ENCODE measurements around the gene LSM3.

The LSM3 gene

GRCh38 chr3:14201940-14202684 lies 23.5 kb downstream of the LSM3 start:
- DNase-seq: no peak

- no peak for DNase-seq
These were observed 24.4 kb downstream of the LSM3 start for GRCh38 chr3:14202874-14203520.

- peak; percentile 43 for DNase-seq
These were observed 25.0 kb downstream of the LSM3 start for GRCh38 chr3:14203521-14204079.

GRCh38 chr3:14204515-14205284 lies 26.1 kb downstream of the LSM3 start:
- no peak for DNase-seq

GRCh38 chr3:14206548-14207177 lies 28.0 kb downstream of the LSM3 start:
- DNase-seq: no peak

GRCh38 chr3:14208168-14208567 lies 29.6 kb downstream of the LSM3 start:
- no peak for DNase-seq

GRCh38 chr3:14208977-14209394 lies 30.4 kb downstream of the LSM3 start:
- DNase-seq: no peak

GRCh38 chr3:14209581-14210289 lies 31.1 kb downstream of the LSM3 start:
- no peak for DNase-seq

GRCh38 chr3:14210290-14210688 lies 31.7 kb downstream of the LSM3 start:
- no peak for DNase-seq

- DNase-seq: no peak
These were observed 32.4 kb downstream of the LSM3 start for GRCh38 chr3:14210843-14211594.

GRCh38 chr3:14211621-14212020 lies 33.0 kb downstream of the LSM3 start:
- no peak for DNase-seq

GRCh38 chr3:14212032-14212431 lies 33.4 kb downstream of the LSM3 start:
- no peak for DNase-seq

GRCh38 chr3:14213066-14213774 lies 34.6 kb downstream of the LSM3 start:
- DNase-seq: no peak

GRCh38 chr3:14214764-14215163 lies 36.1 kb downstream of the LSM3 start:
- no peak for DNase-seq

- no peak for DNase-seq
These were observed 37.8 kb downstream of the LSM3 start for GRCh38 chr3:14216257-14217048.

- no peak for DNase-seq
These were observed 39.7 kb downstream of the LSM3 start for GRCh38 chr3:14218355-14218754.

GRCh38 chr3:14220933-14221332 lies 42.3 kb downstream of the LSM3 start:
- DNase-seq: no peak

GRCh38 chr3:14221902-14222301 lies 43.3 kb downstream of the LSM3 start:
- no peak for DNase-seq

- DNase-seq: no peak
These were observed 43.8 kb downstream of the LSM3 start for GRCh38 chr3:14222457-14222856.
